Measurements from ENCODE around the gene STK32C. TPM values are rescaled to one million over a fixed set of nuclear protein-coding genes. Genes with fewer than 3 reads are reported as not detected.

STK32C gene
- total and polyA plus RNA-seq, 10 of the 15 experiments (the other 5 are each of a cell fraction or from before 2014, with no cell fraction given): 1.5 to 18.1 (median 6.4) TPM

GRCh38 chr10:132182591-132182990 lies 125.2 kb downstream of the STK32C start:
- H3K4me2 ChIP-seq (ENCODE audit: control insufficient read depth, insufficient read depth): no peak overlapping the region
- TF ChIP-seq CEBPZ (IDR thresholded peaks at IDR 0.05; ENCODE audit: low read depth, low read length): no peak
- no peak for TF ChIP-seq RAD21 (IDR thresholded peaks at IDR 0.05; ENCODE audit: insufficient read depth, low read depth, low read length)
- TF ChIP-seq HDAC2 (IDR thresholded peaks at IDR 0.05): no peak
- TF ChIP-seq ELK1 (IDR thresholded peaks at IDR 0.05; ENCODE audit: low read depth, low read length): no peak
- no peak for TF ChIP-seq CHD2 (IDR thresholded peaks at IDR 0.05; ENCODE audit: borderline replicate concordance, low read depth, low read length)
- no peak for TF ChIP-seq RELB (IDR thresholded peaks at IDR 0.05; ENCODE audit: low read depth)
- TF ChIP-seq RCOR1 (conservative IDR thresholded peaks at IDR 0.05; ENCODE audit: low read depth, low read length): no peak
- no peak for TF ChIP-seq IKZF2 (IDR thresholded peaks at IDR 0.05)
- no peak for TF ChIP-seq NR2C1 (IDR thresholded peaks at IDR 0.05)
- TF ChIP-seq MAX (IDR thresholded peaks at IDR 0.05; ENCODE audit: low read depth, low read length): no peak
- TF ChIP-seq PRDM15 (CRISPR knock-in tag; IDR thresholded peaks at IDR 0.05): no peak
- TF ChIP-seq CBFB (IDR thresholded peaks at IDR 0.05; ENCODE audit: low read depth): no peak
- TF ChIP-seq CREM (IDR thresholded peaks at IDR 0.05; ENCODE audit: low read depth): no peak
- no peak for TF ChIP-seq USF2 (IDR thresholded peaks at IDR 0.05; ENCODE audit: borderline replicate concordance, low read depth, low read length)
- no peak overlapping the region for H3K4me3 ChIP-seq
- DNase-seq (ENCODE audit: low read depth, low spot score) (no peak), ATAC-seq (no peak), FAIRE-seq (no peak)
- ChIA-PET RAD21 (ENCODE audit: unreplicated experiment) (no interaction called here), SMC1A (ENCODE audit: uncharacterized antibody, unreplicated experiment) (no interaction called here), POLR2A (no interaction called here), CTCF (no interaction called here)
- H3K27me3 ChIP-seq (replicated peaks in 1 of 2; ENCODE audit: control insufficient read depth in 2 of 2, insufficient read depth in 2 of 2, low read length in 1 of 2): no peaks in the 10 kb centered on the region
- no peaks in the 10 kb centered on the region for H3K36me3 ChIP-seq (ENCODE audit: control insufficient read depth in 2 of 2, insufficient read depth in 2 of 2, low read length in 1 of 2)
- no peak overlapping the region for H3K9ac ChIP-seq (ENCODE audit: control insufficient read depth, insufficient read depth, low read length)
- in situ Hi-C loops (cut with MboI) (no loop called here), intact Hi-C loops (cut with micrococcal nuclease; ENCODE audit: unreplicated experiment) (no loop called here)
- no peak overlapping the region for H2AFZ ChIP-seq (ENCODE audit: control insufficient read depth, low read depth, low read length)
- H3K4me1 ChIP-seq (ENCODE audit: control insufficient read depth, insufficient read depth, low read length): no peaks in the 10 kb centered on the region
- no TSS peak for BruUV-seq (replicated peaks)
- H4K20me1 ChIP-seq (ENCODE audit: control insufficient read depth, insufficient read depth): no peaks in the 10 kb centered on the region
- 25% methylated on average over 7 of the region's 7 CpGs for WGBS (ENCODE audit: insufficient coverage, insufficient replicate concordance, low lambda C conversion rate, missing lambda C conversion rate)
- no peaks in the 10 kb centered on the region; the same call in 2 of the 3 replicates for H3K9me3 ChIP-seq (replicated peaks; ENCODE audit: control insufficient read depth, insufficient read depth, low read length)
- no peaks in the 10 kb centered on the region for H3K79me2 ChIP-seq (ENCODE audit: control insufficient read depth, insufficient read depth, low read length)
- no peak overlapping the region for H3K27ac ChIP-seq (ENCODE audit: control insufficient read depth, insufficient read depth)

Measured in GM12878 (cell line).